K562 (cell line): Measurements from ENCODE around the gene MIB2. TPM values are rescaled to one million over a fixed set of nuclear protein-coding genes. Genes with fewer than 3 reads are reported as not detected.
A peak's percentile ranks its signal among the peaks of the same experiment; 100 is the strongest.

Experiments used
- CHCHD3 ChIP-seq: fragments of 250-450 bp; sonication (Bioruptor Pico); IDR thresholded peaks from 2 replicates; pipeline ENCODE4 v2.1.2; 2022; ENCODE audit warnings: mild to moderate bottlenecking
- E2F5 ChIP-seq: sonication (generic); formaldehyde crosslinking; IDR thresholded peaks from 2 replicates; pipeline ENCODE4 v1.8.0; 2022; ENCODE audit warnings: mild to moderate bottlenecking, missing genetic modification reagents
- HDAC3 ChIP-seq: fragments of 450-650 bp; IDR thresholded peaks from 2 replicates; pipeline ENCODE4 v1.6.1; 2018; ENCODE audit warnings: borderline replicate concordance, mild to moderate bottlenecking, moderate library complexity; ENCODE audit not compliant: partially characterized antibody
- MITF ChIP-seq: IDR thresholded peaks from 2 replicates; pipeline ENCODE4 v1.6.1; 2014; ENCODE audit warnings: antibody characterized with exemption
- MLLT1 ChIP-seq, 2 experiments: fragments of 450-650 bp; IDR thresholded peaks; 2 replicates each; pipeline ENCODE4 v1.6.1; 2016
- NUFIP1 ChIP-seq: fragments of 450-650 bp; IDR thresholded peaks from 2 replicates; pipeline ENCODE4 v1.6.1; 2018; ENCODE audit not compliant: partially characterized antibody
- RB1 ChIP-seq: fragments of 450-650 bp; IDR thresholded peaks from 2 replicates; pipeline ENCODE4 v1.6.1; 2017; ENCODE audit warnings: low read depth, mild to moderate bottlenecking
- THAP12 ChIP-seq: fragments of 250-450 bp; sonication (Bioruptor Pico); IDR thresholded peaks from 2 replicates; pipeline ENCODE4 v1.9.0; 2021; ENCODE audit warnings: mild to moderate bottlenecking, inconsistent platforms
- YBX1 ChIP-seq: fragments of 450-650 bp; IDR thresholded peaks from 2 replicates; pipeline ENCODE4 v1.7.1; 2016; ENCODE audit warnings: mild to moderate bottlenecking
- polyA plus RNA-seq, 8 experiments: library from polyadenylated mRNA; depleted of rRNA in 4 of 8; stranded (reverse) in 5 of 8; unstranded in 3 of 8; fragments of >200 nt; fragmentation: Nextera tagmentation in 2 of 8; fragmentation: Illumina TruSeq in 1 of 8; extraction: Ambion mirVana in 2 of 8; extraction: Trizol in 1 of 8; gene quantifications; 2 replicates each; pipeline versions ENCODE4 v1.2.1 to v1.2.3, GENCODE V29; 2011 to 2014; ENCODE audit warnings: inconsistent platforms in 1 of 8, missing spikeins in 1 of 8
- total RNA-seq, 7 experiments: library from RNA; depleted of rRNA in 6 of 7; stranded (reverse); fragments of >200 nt in 6 of 7; fragmentation: Illumina TruSeq in 2 of 7; extraction: Trizol in 2 of 7; gene quantifications; 2 replicates each; pipeline versions ENCODE4 v1.2.1 to v1.2.3, GENCODE V29; 2011 to 2021; ENCODE audit warnings: low replicate concordance in 1 of 7

Gene MIB2
- total and polyA plus RNA-seq, 9 of the 15 experiments (the other 6 are each of a cell fraction or from before 2014, with no cell fraction given): 0.04 to 17.0 (median 4.9) TPM; not detected in 1

GRCh38 chr1:1614204-1614953, 921 bp upstream of the MIB2 start (continued):
- TF ChIP-seq MITF (peak; percentile 13; the same call in 1 of the 2 replicates), HDAC3 (no peak), NUFIP1 (no peak), THAP12 (CRISPR knock-in tag) (no peak), CHCHD3 (CRISPR knock-in tag) (0 out of 2 replicates have a peak, but pooled peaks have one; percentile 49), MLLT1 (IDR thresholded peaks at IDR 0.05) (peak in 1 of 2 experiments; percentile 58; a peak in 1 of 4 replicates), RB1 (peak; percentile 42), YBX1 (no peak), E2F5 (CRISPR knock-in tag) (no peak)
